ENCODE data around the gene DOCK9.

DOCK9 gene

GRCh38 chr13:98892821-98893220, 85.0 kb downstream of the DOCK9 start:
- H3K4me3 ChIP-seq (ENCODE audit: low read depth, low read length) = no peak overlapping the region
- DNase-seq (ENCODE audit: low read depth) = no peak
- TF ChIP-seq CTCF (IDR thresholded peaks at IDR 0.05; ENCODE audit: insufficient read depth, low read depth, low read length, missing control alignments) = no peak

- TF ChIP-seq CTCF (IDR thresholded peaks at IDR 0.05; ENCODE audit: insufficient read depth, low read depth, low read length, missing control alignments) = no peak
- no peak for DNase-seq (ENCODE audit: low read depth)
- H3K4me3 ChIP-seq (ENCODE audit: low read depth, low read length) = no peak overlapping the region
Measured at GRCh38 chr13:98892077-98892476, 85.8 kb downstream of the DOCK9 start.

- no peak for TF ChIP-seq CTCF (IDR thresholded peaks at IDR 0.05; ENCODE audit: insufficient read depth, low read depth, low read length, missing control alignments)
- no peak overlapping the region for H3K4me3 ChIP-seq (ENCODE audit: low read depth, low read length)
- DNase-seq (ENCODE audit: low read depth) = no peak
Measured at GRCh38 chr13:98890925-98891324, 86.9 kb downstream of the DOCK9 start.

GRCh38 chr13:98890186-98890585, 87.7 kb downstream of the DOCK9 start:
- no peak overlapping the region for H3K4me3 ChIP-seq (ENCODE audit: low read depth, low read length)
- TF ChIP-seq CTCF (IDR thresholded peaks at IDR 0.05; ENCODE audit: insufficient read depth, low read depth, low read length, missing control alignments) = no peak
- no peak for DNase-seq (ENCODE audit: low read depth)

GRCh38 chr13:98889419-98890085, 88.3 kb downstream of the DOCK9 start:
- no peak for TF ChIP-seq CTCF (IDR thresholded peaks at IDR 0.05; ENCODE audit: insufficient read depth, low read depth, low read length, missing control alignments)
- DNase-seq (ENCODE audit: low read depth) = no peak
- H3K4me3 ChIP-seq (ENCODE audit: low read depth, low read length) = no peak overlapping the region

- TF ChIP-seq CTCF (IDR thresholded peaks at IDR 0.05; ENCODE audit: insufficient read depth, low read depth, low read length, missing control alignments) = no peak
- H3K4me3 ChIP-seq (ENCODE audit: low read depth, low read length) = no peak overlapping the region
- DNase-seq (ENCODE audit: low read depth) = no peak
Measured at GRCh38 chr13:98888890-98889279, 89.0 kb downstream of the DOCK9 start.
